Gastroesophageal sphincter (tissue), 4 donors: ENCODE measurements around the gene AKAP8L. TPM values are rescaled to one million over a fixed set of nuclear protein-coding genes. Genes with fewer than 3 reads are reported as not detected.
"Not testable (repeated sequence)": the region's sequence is repeated elsewhere in the genome, so short reads cannot be mapped to it uniquely, and the experiment has no call there.

Source experiments
- ATAC-seq: fragments of 150-250 bp; one replicate; pipeline ENCODE4 v1.9.1; 2016; ENCODE audit warnings: mild to moderate bottlenecking, moderate library complexity
- H3K27ac ChIP-seq, 4 donors: fragments of 200-600 bp; sonication (generic) in 3 of 4; 1 replicate in 3 of 4; 2 replicates in 1 of 4; pipeline ENCODE4 v1.5.1; 2016 to 2019
- H3K27me3 ChIP-seq: fragments of 200-600 bp; sonication (generic); one replicate; pipeline ENCODE4 v1.5.1; 2019
- H3K36me3 ChIP-seq, 2 donors: fragments of 200-600 bp; sonication (generic); one replicate each; pipeline ENCODE4 v1.5.1; 2019; ENCODE audit warnings: control low read depth in 1 of 2
- H3K4me1 ChIP-seq, 3 donors: fragments of 200-600 bp; sonication (generic); 1 replicate in 2 of 3; 2 replicates in 1 of 3; pipeline ENCODE4 v1.5.1; 2016 to 2019; ENCODE audit warnings: control low read depth in 2 of 3
- H3K4me3 ChIP-seq, 2 donors: fragments of 200-600 bp; sonication (generic); one replicate each; pipeline ENCODE4 v1.5.1; 2019; ENCODE audit warnings: mild to moderate bottlenecking in 1 of 2, moderate library complexity in 1 of 2
- H3K9me3 ChIP-seq, 3 donors: fragments of 200-600 bp; sonication (generic); one replicate each; pipeline ENCODE4 v1.5.1; 2017 to 2019; ENCODE audit warnings: control low read depth in 2 of 3
- EP300 ChIP-seq: sonication (generic); formaldehyde crosslinking; IDR thresholded peaks from one replicate; pipeline ENCODE4 v1.6.1; 2017; ENCODE audit warnings: antibody characterized with exemption, mild to moderate bottlenecking
- POLR2A ChIP-seq, 2 donors: fragments of 450-650 bp; IDR thresholded peaks; one replicate each; pipeline ENCODE4 v1.6.1; 2017; ENCODE audit warnings: antibody characterized with exemption in 2 of 2, mild to moderate bottlenecking in 2 of 2, moderate library complexity in 1 of 2
- POLR2AphosphoS5 ChIP-seq: sonication (generic); formaldehyde crosslinking; IDR thresholded peaks from one replicate; pipeline ENCODE4 v1.6.1; 2017; ENCODE audit warnings: antibody characterized with exemption
- whole genome bisulfite sequencing, 2 donors: methylation state at CpG; one replicate each; pipeline ENCODE4 v1.1.5; 2018; ENCODE audit warnings: low coverage in 1 of 2; 5-methylcytosine and 5-hydroxymethylcytosine counted together
- total RNA-seq, 4 donors: library from RNA; depleted of rRNA; stranded (reverse); fragments of >200 nt; gene quantifications; one replicate each; pipeline ENCODE4 v1.1.0, GENCODE V29; 2016
- TF ChIP-seq, protein P1 (sequence below), 4 experiments: fragments of 200-600 bp in 2 of 4; fragments of 450-650 bp in 2 of 4; sonication (generic) in 1 of 4; IDR thresholded peaks; one replicate each; pipeline ENCODE4 v1.5.1; 2017 to 2019; ENCODE audit warnings: antibody characterized with exemption in 4 of 4, mild to moderate bottlenecking in 2 of 4, moderate library complexity in 2 of 4

Gene AKAP8L
- total RNA-seq, 4 donors from 2014 or later = 61.3 to 102 (median 70.1) TPM

DNA sequence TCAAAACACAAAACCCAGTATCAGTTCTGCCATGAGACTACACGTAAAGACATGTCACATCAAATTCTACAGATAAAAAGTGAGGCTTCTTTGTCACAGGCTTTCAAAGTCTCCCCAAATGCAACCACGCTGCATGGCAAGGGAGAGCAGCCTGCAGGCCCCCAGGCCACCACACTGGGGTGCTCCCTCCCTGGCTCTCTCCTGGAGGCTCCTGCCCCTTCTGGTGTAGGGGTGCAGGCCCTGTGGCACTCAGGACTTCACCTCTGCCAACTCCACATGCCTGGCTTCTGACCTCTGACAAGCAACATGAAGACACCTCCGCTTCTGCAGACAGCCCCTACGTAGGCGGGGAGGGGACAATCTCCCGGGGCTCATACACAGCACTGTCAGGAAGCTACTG, 53.5 kb downstream of the AKAP8L start:
- Histone ChIP-seq H3K27ac (no peak overlapping the region), H3K4me1 (no peaks in the 10 kb centered on the region), H3K4me3 (no peak overlapping the region), H3K36me3 (peaks cover 0 to 90% of the 10 kb centered on the region in 2 donors), H3K9me3 (no peaks in the 10 kb centered on the region), H3K27me3 (no peaks in the 10 kb centered on the region)
- no peak for TF ChIP-seq POLR2AphosphoS5
- TF ChIP-seq, protein P1, sequence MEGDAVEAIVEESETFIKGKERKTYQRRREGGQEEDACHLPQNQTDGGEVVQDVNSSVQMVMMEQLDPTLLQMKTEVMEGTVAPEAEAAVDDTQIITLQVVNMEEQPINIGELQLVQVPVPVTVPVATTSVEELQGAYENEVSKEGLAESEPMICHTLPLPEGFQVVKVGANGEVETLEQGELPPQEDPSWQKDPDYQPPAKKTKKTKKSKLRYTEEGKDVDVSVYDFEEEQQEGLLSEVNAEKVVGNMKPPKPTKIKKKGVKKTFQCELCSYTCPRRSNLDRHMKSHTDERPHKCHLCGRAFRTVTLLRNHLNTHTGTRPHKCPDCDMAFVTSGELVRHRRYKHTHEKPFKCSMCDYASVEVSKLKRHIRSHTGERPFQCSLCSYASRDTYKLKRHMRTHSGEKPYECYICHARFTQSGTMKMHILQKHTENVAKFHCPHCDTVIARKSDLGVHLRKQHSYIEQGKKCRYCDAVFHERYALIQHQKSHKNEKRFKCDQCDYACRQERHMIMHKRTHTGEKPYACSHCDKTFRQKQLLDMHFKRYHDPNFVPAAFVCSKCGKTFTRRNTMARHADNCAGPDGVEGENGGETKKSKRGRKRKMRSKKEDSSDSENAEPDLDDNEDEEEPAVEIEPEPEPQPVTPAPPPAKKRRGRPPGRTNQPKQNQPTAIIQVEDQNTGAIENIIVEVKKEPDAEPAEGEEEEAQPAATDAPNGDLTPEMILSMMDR (IDR thresholded peaks at IDR 0.05) = no peak
- no peak for TF ChIP-seq EP300
- TF ChIP-seq POLR2A (IDR thresholded peaks at IDR 0.05) = no peak
- ATAC-seq = no peak
- WGBS, 2 donors = 50 to 87% methylated on average over 2 to 4 of the region's 6 CpGs

DNA sequence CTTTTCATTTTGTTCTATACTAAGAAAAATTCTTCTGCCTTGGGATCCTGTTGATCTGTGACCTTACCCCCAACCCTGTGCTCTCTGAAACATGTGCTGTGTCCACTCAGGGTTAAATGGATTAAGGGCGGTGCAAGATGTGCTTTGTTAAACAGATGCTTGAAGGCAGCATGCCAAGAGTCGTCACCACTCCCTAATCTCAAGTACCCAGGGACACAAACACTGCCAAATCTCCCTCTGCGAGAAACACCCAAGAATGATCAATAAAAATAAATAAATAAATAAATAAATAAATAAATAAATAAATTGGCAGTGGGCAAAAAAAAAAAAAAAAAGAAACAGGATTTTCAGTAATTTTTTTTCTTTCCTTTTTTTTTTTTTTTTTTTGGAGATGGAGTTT, 55.0 kb downstream of the AKAP8L start:
- ATAC-seq, H3K4me3 ChIP-seq, H3K27me3 ChIP-seq, H3K9me3 ChIP-seq, H3K27ac ChIP-seq, H3K4me1 ChIP-seq: not testable (repeated sequence)
- H3K36me3 ChIP-seq = peaks cover 0 to 90% of the 10 kb centered on the region in 2 donors
- 50% methylated on average over 3 of the region's 3 CpGs; no CpG with 5 or more reads in 1 of the 2 donors for WGBS, 2 donors

DNA sequence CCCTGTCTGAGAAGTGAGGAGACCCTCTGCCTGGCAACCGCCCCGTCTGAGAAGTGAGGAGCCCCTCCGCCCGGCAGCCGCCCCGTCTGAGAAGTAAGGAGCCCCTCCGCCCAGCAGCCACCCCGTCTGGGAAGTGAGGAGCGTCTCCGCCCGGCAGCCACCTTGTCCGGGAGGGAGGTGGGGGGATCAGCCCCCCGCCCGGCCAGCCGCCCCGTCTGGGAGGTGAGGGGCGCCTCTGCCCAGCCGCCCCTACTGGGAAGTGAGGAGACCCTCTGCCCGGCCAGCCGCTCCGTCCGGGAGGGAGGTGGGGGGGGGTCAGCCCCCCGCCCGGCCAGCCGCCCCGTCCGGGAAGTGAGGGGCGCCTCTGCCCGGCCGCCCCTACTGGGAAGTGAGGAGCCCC, 55.7 kb downstream of the AKAP8L start:
- H3K27ac ChIP-seq, H3K27me3 ChIP-seq, H3K4me3 ChIP-seq, H3K4me1 ChIP-seq, ATAC-seq, H3K9me3 ChIP-seq: not testable (repeated sequence)
- no CpG with 5 or more reads among the region's 30 CpGs for WGBS, 2 donors
- H3K36me3 ChIP-seq = peaks cover 0 to 90% of the 10 kb centered on the region in 2 donors

DNA sequence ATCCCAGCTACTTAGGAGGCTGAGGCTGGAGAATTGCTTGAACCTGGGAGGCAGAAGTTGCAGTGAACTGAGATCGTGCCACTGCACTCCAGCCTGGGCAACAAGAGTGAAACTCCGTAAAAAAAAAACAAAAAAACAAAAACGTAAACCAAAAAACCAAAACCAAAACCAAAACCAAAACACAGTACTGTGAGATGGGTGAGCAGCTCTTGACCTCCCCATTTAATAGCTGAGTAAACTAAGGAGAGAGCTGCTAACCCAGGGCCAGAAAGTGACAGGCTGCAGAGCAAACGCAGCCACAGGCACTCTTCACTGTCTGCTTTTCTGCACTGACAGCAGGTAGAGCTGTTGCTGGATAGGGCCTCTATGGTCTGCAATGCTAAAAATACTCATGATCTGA, 58.8 kb downstream of the AKAP8L start:
- 59 to 67% methylated on average over 3 of the region's 4 CpGs for WGBS, 2 donors
- not testable (repeated sequence) for H3K4me3 ChIP-seq, H3K9me3 ChIP-seq, H3K27me3 ChIP-seq, ATAC-seq, H3K4me1 ChIP-seq, H3K27ac ChIP-seq
- peaks cover 0 to 90% of the 10 kb centered on the region in 2 donors for H3K36me3 ChIP-seq

DNA sequence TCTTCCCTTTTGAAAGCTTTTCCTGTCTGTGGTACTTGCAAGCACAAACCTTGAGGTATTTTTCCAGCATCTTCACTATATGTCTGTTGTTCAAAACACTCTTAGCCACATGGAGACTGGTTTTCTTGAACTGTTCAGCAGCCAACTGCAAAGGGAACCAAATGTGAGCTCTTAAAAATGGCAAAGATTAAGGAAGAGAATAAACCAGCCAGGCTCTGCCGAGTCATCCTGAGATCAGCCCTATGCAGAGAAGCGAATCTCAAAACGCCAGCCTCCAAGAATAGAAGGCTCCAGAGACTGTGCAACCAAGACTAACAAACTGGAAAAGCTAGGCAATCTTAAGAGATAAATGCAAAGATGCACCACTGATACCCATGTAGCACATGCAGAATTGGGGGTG, 59.9 kb downstream of the AKAP8L start:
- peaks cover 0 to 91% of the 10 kb centered on the region in 2 donors for H3K36me3 ChIP-seq
- no peak overlapping the region for H3K27ac ChIP-seq
- TF ChIP-seq, protein P1 (IDR thresholded peaks at IDR 0.05) = no peak
- TF ChIP-seq POLR2AphosphoS5 = no peak
- TF ChIP-seq EP300 = no peak
- no peak for TF ChIP-seq POLR2A (IDR thresholded peaks at IDR 0.05)
- WGBS, 2 donors = 84 to 93% methylated on average over 3 of the region's 3 CpGs
- no peaks in the 10 kb centered on the region for H3K4me1 ChIP-seq
- H3K27me3 ChIP-seq = no peaks in the 10 kb centered on the region
- H3K9me3 ChIP-seq = no peaks in the 10 kb centered on the region
- H3K4me3 ChIP-seq = no peak overlapping the region
- ATAC-seq = no peak

DNA sequence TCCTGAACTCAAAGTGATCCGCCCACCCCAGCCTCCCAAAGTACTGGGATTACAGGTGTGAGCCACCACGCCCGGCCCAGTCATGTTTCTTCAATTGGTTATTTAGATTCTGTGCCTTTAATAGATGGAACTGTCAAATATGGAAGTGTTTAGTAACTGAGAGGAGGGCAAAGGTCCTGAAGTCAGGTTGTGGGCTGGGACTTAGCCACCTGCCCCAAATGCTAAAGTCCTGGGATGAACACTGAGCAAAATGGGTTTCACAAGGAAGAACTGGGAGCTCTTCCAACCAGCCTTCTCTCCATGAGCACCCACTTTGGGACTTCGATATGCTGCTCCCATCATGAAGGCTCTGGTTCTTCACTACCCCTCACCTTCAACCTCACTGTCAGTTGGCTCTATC, 60.9 kb downstream of the AKAP8L start:
- Histone ChIP-seq H3K36me3 (peaks cover 0 to 97% of the 10 kb centered on the region in 2 donors), H3K9me3 (no peaks in the 10 kb centered on the region), H3K27ac (no peak overlapping the region), H3K4me3 (no peak overlapping the region), H3K4me1 (no peaks in the 10 kb centered on the region), H3K27me3 (no peaks in the 10 kb centered on the region)
- TF ChIP-seq POLR2AphosphoS5 = no peak
- TF ChIP-seq, protein P1 (IDR thresholded peaks at IDR 0.05) = no peak
- TF ChIP-seq EP300 = no peak
- WGBS, 2 donors = 95 to 100% methylated on average over 4 of the region's 4 CpGs
- no peak for ATAC-seq
